ENCODE measurements around the gene TOR1A.

Gene TOR1A, protein sequence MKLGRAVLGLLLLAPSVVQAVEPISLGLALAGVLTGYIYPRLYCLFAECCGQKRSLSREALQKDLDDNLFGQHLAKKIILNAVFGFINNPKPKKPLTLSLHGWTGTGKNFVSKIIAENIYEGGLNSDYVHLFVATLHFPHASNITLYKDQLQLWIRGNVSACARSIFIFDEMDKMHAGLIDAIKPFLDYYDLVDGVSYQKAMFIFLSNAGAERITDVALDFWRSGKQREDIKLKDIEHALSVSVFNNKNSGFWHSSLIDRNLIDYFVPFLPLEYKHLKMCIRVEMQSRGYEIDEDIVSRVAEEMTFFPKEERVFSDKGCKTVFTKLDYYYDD

DNA sequence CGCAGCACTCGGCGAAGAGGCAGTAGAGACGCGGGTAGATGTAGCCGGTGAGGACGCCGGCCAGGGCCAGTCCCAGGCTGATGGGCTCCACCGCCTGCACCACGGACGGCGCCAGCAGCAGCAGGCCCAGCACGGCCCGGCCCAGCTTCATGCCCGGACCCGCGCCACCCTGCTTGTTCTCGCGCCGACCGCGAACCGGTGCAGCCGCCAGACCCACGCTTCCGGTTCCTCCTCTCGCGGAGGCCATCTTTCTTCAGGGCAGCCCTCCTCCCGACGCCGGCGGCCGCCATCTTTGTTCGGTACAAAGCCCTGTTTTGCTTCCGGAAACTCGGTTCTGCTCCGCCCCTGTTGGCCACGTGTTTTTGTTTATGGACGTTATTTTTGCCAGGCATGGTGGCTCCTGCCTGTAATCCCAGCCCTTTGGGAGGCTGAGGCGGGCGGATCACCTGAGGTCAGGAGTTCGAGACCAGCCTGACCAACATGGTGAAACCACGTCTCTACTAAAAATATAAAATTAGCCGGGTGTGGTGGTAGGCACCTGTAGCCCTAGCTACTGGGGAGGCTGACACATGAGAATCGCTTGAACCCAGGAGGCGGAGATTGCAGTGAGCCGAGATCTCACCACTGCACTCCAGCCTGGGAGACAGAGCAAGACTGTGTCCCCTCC is at the start of gene TOR1A:
Gene TOR1A, minus strand, starts transcription at position 202 of the 667 bp plus-strand sequence. Its CDS starts 51 bp downstream, at position 151.
- DNase-seq (ENCODE audit: low read depth): peak; percentile 82

DNA sequence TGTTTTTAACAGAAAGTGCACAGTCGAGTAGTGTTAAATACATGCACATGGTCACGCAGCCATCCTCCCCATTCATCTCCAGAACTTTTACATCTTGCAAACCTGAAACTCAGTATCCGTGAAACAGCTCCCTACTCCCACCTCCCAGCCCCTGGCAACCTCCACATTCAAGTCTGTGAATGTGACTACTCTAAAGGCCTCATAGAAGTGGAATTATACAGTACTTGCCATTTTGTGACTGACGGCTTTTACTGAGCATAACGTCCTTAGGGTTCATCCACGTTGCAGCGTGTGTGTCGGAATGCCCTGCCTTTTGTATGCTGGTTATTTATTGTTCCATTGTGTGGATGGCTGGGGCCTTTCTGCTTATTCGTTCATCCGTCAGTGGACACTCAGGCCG is 47.1 kb upstream of the TOR1A start:
- DNase-seq (ENCODE audit: low read depth): no peak

DNA sequence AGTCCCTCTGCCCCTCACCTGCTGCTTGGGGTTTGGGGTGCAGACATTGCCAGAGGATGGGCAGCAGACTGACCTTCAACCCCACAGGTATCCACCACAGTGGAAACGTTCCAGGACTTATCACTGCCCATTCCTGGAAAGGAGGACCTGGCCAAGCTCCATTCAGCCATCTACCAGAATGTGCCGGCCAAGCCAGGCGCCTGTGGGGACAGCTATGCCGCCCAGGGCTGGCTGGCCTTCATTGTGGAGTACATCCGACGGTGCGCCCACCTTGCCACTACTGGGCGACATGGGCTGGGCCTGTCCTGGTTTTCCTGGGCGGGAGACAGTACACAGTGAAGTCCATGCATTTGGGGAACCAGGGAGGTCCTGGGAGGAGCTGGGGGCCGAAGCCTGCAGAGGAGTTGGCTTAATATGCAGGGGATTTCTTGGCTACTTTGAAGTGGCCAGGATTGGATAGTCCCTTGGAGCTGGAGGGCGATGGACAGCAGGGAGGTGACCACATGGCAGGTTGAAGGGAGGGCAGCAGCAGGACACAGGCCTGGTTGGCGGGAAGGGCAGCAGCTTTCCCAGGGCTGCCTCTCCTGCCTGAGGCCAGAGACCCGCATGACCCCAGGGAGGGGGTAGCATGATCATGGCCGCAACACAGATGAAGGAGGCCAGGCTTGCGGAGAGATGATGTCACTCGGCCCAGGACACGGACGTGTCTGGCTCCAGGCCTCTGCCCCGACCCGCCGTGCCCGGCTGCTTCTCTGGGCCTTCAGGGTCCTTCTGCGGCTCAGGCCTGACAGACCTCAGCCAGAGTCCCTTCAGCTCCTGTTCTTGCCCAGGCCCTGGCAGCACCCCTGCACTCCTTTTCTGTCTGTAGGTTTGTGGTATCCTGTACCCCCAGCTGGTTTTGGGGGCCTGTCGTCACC is 45.9 kb upstream of the TOR1A start:
- no peak for DNase-seq (ENCODE audit: low read depth)

DNA sequence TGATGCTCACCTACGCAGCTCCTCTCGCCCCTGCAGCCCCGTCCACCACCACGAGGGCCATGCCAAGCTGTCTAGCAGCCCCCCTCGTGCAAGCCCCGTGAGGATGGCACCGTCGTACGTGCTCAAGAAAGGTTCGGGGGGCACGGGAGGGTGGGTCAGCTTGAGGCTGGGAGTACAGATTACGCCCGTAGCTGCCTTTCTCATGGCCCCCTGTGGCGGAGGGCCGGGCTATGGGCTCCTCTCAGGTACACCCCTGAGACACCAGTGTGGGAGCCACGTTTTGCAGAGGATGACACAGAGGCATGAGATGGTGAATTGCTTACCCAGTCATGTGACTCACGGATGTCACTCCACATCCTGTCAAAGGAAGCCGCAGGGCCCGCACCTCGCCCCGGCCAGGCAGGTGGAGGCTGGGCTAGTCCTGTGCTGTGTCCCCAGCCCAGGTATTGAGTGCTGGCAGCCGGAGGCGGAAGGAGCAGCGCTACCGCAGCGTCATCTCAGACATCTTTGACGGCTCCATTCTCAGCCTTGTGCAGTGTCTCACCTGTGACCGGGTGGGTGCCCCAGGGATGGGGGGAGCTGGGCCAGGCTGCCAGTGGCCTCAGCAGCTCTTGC is 45.0 kb upstream of the TOR1A start:
- DNase-seq (ENCODE audit: low read depth): peak; percentile 90

DNA sequence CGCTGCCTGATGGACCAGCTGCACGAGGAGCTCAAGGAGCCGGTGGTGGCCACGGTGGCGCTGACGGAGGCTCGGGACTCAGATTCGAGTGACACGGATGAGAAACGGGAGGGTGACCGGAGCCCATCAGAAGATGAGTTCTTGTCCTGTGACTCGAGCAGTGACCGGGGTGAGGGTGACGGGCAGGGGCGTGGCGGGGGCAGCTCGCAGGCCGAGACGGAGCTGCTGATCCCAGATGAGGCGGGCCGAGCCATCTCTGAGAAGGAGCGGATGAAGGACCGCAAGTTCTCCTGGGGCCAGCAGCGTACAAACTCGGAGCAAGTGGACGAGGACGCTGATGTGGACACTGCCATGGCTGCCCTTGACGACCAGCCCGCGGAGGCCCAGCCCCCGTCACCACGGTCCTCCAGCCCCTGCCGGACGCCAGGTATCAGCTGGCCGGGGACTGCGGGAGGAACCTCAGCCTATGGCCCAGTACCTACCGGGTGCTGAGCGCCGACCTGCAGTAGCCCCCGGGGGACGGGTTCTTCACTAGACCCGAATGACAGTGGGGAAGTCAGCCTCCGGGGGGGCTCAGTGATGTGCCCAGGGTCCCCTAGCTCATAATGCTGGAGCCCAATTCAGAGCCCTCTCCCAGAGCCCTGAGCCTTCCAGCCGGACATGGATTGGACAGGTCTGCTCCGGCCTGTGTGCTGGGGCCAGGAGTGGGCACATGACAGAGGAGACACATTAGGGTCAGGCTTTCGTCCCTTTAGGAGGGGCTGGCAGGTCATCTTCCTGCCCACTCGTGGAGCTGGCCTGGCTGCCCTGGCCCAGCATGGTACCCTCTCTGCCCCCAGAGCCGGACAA is 44.3 kb upstream of the TOR1A start:
- DNase-seq (ENCODE audit: low read depth): no peak

DNA sequence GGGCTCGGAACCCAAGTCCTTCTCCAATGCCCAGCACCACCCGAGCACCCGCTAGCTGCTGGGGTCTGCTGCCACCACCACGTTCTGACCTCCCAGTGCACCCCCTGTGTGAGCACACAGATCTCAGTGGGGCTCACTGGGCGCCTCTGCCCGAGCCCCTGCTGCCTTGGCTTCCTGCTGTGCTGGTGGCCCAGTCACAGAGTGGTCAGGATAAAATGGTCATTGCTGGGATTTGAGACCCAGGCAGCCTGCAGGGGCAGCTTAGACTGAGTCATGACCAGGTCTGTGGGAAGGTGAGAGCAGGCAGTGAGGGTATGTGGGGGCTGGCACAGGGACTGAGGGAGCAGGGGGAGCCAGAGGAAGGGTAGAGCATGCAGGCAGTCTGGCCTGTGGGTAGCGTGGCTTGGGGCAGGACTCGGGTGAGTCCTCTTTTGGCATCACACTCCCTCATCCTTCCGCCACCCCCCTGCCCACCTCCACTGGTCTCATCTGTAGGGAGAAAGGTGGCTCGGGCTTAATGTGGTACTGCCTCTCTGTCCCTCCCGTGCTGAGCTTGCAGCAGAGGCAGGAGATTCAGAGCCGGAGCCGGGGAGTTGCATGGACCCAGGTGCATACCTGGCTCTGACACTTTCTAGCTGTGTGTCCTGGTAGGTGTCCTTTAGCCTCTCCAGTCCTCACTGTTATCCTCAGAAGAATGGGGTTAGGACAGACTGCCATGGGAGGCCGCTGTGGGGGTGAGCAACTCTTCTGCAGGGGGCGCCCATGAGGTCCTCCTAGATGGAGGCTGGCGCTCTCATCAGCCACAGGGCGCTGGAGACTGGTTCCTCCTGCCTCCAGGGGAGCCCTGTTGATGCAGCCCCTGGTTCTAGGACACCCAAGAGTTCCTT is 43.4 kb upstream of the TOR1A start:
- no peak for DNase-seq (ENCODE audit: low read depth)

DNA sequence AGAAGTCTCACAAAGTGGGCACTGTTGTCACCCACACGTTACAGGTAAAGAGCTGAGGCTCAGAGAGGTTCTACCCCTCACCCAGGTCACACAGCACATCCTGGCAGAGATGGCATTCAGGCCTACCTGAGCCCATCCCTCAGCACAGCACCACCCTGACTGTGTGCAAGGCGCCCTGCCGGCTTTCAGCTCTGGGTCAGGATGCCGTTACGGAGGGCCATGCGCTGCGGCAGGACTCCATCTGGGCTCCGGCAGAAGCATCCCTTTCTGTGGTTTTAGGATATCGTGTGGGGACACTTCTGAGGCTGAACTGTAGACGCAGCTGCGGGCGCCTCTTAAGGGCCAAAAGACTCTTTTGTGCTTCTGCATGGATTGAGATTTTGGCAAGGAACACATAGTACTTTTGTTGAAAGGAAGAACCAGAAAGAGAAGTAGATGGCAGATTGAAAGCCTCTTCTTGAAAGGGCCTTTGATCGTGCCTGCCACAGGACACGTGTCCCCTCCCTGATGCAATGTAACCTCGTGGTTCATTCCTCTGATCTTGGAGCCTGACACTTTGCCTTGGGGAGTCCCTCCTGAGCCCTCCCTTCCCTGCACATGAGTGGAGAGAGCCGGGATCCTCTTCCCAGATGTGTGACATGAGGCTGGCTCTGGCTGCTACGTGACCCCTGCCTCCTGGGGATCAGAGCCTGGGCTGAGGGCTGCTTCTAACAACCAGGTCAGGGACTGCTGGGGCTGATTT is 42.6 kb upstream of the TOR1A start:
- peak; percentile 29 for DNase-seq (ENCODE audit: low read depth)

DNA sequence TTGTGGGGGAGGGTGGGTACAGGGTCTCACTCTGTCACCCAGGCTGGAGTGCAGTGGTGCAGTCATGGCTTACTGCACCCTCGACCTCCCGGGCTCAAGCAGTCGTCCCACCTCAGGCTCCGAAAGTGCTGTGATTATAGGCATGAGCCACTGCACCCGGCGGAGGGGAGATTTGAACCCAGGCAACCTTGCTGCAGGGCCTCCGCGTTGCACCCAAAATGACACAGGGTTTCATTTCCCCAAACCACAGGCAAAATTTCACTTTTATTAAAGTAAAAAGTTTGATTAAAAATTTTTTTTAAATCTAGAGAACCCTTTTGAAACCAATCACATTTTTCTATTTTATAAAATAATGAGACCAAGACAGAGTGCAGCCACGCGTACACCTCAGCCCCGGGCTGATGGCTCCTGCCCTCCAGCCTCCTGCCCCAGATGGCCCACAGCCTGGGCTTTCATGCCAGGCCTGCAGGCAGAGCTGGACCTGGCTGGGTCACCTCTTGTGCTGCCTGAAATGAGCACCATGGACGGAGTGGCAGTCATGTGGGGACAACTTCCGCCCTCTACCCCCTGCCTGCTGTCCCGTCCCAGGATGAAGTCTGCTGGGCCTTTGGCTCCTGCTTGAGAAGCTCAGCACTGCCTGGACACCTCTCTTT is 41.9 kb upstream of the TOR1A start:
- no peak for DNase-seq (ENCODE audit: low read depth)

DNA sequence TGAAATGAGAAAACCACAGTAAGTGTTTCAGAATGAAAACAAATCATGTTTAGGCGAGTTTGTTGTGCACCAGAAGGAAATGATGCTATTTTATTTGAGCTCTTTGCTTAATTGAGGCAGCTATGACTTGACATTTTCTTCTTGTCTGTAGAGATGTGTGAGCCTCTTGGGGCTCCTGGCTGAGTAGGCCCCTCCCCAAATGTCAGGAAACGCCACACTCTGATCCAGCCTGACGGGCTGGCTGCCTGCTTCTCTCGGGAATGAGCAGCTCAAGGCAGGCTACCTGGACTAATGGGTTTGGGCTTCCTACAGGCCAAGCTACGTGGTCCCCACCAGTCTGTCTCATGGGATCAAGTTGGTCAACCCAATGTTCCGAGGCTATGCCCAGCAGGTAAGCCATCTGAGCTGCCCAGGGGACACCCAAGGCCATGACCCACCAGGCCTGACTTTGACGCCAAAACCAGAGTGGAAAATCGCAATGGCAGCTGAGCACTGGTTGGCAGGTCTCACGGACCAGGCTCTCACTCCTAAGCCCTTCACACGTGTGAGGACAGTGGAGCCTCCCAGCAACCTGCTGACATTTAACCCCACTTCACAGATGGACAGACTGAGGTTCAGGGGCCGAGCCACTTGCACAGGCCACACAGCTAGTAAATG is 41.2 kb upstream of the TOR1A start:
- DNase-seq (ENCODE audit: low read depth): no peak

DNA sequence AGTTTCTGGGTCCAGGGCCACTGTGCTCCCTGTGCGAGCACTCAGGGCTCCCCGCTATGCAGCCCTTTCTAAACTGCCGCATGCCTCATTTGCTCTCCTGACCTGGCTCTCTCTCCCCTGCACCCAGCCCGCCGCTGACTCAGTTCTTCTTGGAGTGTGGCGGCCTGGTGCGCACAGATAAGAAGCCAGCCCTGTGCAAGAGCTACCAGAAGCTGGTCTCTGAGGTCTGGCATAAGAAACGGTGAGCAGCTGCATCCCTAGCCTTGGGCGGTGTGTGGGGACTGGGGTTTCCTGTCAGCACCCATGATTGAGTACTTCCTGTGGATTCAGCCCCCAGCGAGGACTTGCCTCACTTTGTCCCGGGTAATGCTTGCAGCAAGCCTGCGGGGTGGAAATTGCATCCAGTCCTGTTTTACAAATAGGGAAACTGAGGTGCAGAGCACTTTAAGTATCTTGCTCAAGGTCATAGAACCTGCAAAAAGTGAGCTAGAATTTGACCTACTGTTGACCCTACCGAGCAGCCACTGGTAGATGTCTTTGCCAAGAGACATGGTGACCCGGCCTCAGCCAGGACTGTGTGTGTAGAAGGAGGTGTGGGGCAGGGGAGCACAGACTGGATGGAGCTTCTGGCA is 39.2 kb upstream of the TOR1A start:
- DNase-seq (ENCODE audit: low read depth): peak; percentile 58

DNA sequence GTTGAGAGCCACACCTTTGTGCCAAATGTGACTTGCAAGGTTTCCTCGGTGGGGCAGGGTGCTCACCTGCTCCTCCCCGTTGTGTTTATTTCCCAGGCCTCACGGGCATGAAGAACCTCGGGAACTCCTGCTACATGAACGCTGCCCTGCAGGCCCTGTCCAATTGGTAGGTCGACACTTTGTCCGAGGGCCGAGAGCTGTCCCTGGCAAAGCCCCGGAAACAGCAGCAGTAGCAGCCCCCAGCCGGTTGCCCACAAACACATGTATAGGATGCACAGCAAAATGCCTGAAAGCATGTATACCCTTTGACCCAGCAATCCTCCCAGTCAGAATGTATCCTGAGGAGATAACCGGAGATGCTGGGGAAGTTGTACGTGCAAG is 37.5 kb upstream of the TOR1A start:
- no peak for DNase-seq (ENCODE audit: low read depth)

DNA sequence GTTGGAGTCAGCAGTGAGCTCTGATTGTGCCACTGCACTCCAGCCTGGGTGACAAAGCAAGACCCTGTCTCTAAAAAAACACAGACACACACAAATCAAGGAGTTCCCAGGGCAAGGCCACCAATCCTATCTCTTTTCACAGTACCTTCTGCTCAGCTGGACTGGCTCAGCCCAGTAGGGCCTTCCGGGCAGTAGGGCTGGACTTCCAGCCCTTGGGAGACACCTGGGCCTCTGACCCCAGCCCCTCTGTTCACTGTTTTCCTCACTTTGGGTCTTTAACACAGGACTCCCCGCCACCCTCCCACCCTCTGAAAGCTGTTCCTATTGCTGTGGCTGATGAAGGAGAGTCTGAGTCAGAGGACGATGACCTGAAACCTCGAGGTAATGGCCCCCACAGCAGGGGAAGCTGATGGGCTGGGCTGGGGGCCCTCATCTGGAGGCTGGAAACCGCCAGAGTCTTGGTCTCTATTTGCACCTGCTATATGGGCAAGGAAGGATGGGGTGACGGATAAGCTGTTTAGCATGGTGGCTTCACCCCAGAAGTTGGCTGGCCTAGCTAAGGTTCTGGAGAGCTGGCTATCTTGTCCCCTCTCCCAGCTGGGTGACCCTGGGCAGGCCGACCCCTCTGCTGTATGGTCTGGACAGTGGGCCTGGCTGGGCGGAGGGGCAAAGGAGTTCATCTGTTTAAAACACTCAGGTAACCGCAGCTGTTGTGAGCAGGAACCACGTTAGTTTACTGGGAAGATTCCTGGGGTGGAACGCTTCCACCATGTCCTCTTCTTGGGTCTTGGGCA is 36.9 kb upstream of the TOR1A start:
- DNase-seq (ENCODE audit: low read depth): no peak

DNA sequence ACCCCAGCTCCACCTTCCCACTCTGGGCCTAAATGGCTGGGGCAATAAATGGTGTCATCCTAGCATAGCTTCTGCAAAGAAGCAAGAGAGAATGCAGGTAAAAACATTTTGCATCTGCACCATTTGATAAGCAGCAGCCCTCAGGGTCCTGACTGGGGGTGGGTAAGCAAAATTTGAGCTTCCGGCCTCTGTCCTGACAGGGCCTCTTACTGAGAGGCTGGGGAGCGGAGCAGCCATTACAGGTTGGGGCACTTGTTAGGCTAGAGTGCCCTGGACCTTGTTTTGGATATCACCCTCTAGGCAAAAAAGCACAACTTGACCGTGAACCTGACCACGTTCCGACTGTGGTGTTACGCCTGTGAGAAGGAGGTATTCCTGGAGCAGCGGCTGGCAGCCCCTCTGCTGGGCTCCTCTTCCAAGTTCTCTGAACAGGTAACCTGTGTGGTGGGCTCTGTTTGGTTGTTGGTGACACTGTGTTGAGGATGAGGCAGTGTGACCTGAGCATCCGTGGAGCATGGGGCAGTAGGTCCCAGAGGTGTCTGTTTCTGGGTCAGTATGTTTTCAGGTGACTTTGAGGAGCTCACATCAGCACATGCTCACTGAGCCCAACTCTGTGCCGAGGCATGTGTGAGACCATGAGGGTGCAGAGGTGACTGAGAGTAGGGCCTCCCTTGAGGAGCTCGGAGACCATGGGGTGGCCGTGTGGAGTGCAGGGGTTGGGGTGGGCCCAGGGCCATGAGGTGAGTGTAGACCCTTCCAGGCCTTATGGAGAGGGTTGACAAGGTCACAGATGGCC is 34.4 kb upstream of the TOR1A start:
- DNase-seq (ENCODE audit: low read depth): no peak

DNA sequence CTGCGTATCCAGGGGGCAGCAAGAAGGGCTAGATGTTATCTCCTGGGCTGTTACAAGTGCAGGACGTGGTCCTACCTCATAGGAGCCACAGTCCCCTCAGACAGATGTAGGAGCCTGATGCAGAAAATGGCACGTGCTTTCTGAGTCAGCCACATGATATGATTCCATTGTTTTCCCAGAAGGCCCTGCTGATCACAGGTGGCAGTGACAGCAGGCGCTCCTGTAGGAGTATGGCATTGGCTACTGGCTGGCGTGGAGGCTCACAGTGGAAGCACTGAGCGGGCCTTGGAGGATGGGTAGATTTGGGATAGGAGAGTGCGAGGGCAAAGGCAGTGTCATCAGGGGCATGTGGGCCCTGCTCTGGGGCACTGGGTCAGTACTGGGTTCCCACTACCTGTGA is 33.3 kb upstream of the TOR1A start:
- DNase-seq (ENCODE audit: low read depth): no peak

DNA sequence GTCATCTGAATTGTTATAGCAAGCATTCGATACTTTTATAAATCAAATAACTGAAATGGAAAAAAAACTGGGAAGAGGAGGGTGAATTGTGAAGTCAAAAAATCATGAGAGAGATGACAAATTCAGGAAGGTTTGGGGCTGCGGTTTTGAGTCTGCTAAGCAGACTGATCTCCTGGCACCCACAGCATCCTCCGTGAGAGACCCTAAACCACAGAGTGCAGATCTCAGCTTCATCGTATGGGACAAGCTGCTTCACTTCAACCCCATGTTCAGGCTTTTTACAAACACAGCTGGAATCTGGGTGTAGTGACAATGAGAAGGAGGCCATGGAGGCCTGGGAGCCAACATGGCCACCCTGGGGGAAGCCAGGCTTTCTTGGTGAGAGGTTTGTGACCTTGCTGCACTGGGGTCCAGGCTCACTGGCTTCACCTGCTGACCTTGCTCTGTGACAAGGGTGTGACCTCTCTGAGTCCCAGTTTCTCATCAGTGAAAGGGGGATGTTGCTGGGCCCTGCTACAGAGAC is 30.7 kb upstream of the TOR1A start:
- DNase-seq (ENCODE audit: low read depth): no peak

DNA sequence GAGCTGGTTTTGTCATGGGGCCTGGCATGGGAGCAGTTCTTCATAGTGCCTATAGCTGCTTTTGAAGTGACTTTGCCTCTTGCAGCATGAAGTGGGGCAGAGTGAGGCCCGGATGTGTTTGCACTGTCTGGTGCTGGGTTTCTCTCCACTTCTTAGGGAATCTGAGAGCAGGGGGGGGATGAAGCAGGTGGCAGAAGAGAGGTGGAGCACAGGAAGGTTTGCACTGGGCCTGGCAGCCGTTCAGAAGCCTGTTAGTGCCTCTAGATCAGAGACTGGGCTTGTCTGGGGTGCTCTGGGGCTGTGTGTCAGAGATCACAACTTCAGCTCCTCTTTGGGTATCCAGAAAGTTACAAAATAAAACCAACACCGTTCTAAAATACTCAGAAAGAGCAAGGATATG is 29.7 kb upstream of the TOR1A start:
- DNase-seq (ENCODE audit: low read depth): no peak

All from activated T-helper 1 cell treated with Interleukin-2 at 50 U/mL for 16 hours (primary cell).